ENCODE measurements around the gene ABHD16A. TPM values are rescaled to one million over a fixed set of nuclear protein-coding genes. Genes with fewer than 3 reads are reported as not detected.

ABHD16A gene
- total and polyA plus RNA-seq, 2 of the 13 experiments (the other 11 are each of a cell fraction or from before 2014, with no cell fraction given) = 43.5 to 45.4 TPM

- no peak for TF ChIP-seq IRX3 (CRISPR knock-in tag; IDR thresholded peaks at IDR 0.05; ENCODE audit: borderline replicate concordance, low read depth)
- TF ChIP-seq CREB1 (IDR thresholded peaks at IDR 0.05) = peak; percentile 85
- no peak for TF ChIP-seq CREB1 (CRISPR knock-in tag; IDR thresholded peaks at IDR 0.05)
- no peak for TF ChIP-seq ZNF24 (IDR thresholded peaks at IDR 0.05)
- no peak for TF ChIP-seq BRD4 (CRISPR knock-in tag; IDR thresholded peaks at IDR 0.05)
- TF ChIP-seq ATF7 (IDR thresholded peaks at IDR 0.05) = peak; percentile 67
- no peak for TF ChIP-seq ATF7 (CRISPR knock-in tag; IDR thresholded peaks at IDR 0.05)
- TF ChIP-seq ZNF776 (CRISPR knock-in tag; IDR thresholded peaks at IDR 0.05) = no peak
- no peak for TF ChIP-seq ZNF367 (CRISPR knock-in tag; IDR thresholded peaks at IDR 0.05; ENCODE audit: borderline replicate concordance)
- H3K4me3 ChIP-seq (replicated peaks in 1 of 3; ENCODE audit: insufficient read depth in 1 of 3, low read depth in 2 of 3, low read length in 3 of 3) = no peak overlapping the region
- no peaks in the 10 kb centered on the region for H3K27me3 ChIP-seq (ENCODE audit: control insufficient read depth in 1 of 2, insufficient read depth in 2 of 2, low read length in 2 of 2)
- H4K20me1 ChIP-seq (ENCODE audit: insufficient read depth, low read length) = no peaks in the 10 kb centered on the region
- ChIA-PET CTCF (ENCODE audit: low intra/inter-chr PET ratio, low total read pairs) (no interaction called here), POLR2A (no interaction called here)
- peaks cover 11% of the 10 kb centered on the region for H3K4me1 ChIP-seq (ENCODE audit: insufficient read depth, low read length)
- no peaks in the 10 kb centered on the region for H3K79me2 ChIP-seq (ENCODE audit: insufficient read depth, low read length)
- H2AFZ ChIP-seq (ENCODE audit: low read length) = no peak overlapping the region
- no peak overlapping the region for H3K27ac ChIP-seq (ENCODE audit: extremely low read length, insufficient read depth, low read length)
- ATAC-seq = no peak
- no peak for FAIRE-seq
- no peak for DNase-seq (ENCODE audit: low spot score)
- no peak overlapping the region for H3K9ac ChIP-seq (ENCODE audit: insufficient read depth, low read depth, low read length)
- intact Hi-C loops (cut with micrococcal nuclease; ENCODE audit: unreplicated experiment) = no loop called here
- no peak overlapping the region for H3K4me2 ChIP-seq (ENCODE audit: low read depth, low read length)
- no TSS peak for BruUV-seq (replicated peaks)
- 51% methylated on average over 6 of the region's 6 CpGs for WGBS (ENCODE audit: low lambda C conversion rate)
- in situ Hi-C loops (cut with HindIII; ENCODE audit: extremely low pct_ligation_motif_present, low pct_unique_long_range_greater_than_20kb) = no loop called here
- peaks cover 6 to 9% of the 10 kb centered on the region in 2 experiments; a peak in 4 of 5 replicates for H3K36me3 ChIP-seq (replicated peaks in 1 of 2; ENCODE audit: control insufficient read depth in 1 of 2, insufficient read depth in 2 of 2, low read length in 2 of 2)
- no peaks in the 10 kb centered on the region for H3K9me3 ChIP-seq (ENCODE audit: low read length)
These were observed 26.2 kb downstream of the ABHD16A start for GRCh38 chr6:31676904-31677303.

DNA sequence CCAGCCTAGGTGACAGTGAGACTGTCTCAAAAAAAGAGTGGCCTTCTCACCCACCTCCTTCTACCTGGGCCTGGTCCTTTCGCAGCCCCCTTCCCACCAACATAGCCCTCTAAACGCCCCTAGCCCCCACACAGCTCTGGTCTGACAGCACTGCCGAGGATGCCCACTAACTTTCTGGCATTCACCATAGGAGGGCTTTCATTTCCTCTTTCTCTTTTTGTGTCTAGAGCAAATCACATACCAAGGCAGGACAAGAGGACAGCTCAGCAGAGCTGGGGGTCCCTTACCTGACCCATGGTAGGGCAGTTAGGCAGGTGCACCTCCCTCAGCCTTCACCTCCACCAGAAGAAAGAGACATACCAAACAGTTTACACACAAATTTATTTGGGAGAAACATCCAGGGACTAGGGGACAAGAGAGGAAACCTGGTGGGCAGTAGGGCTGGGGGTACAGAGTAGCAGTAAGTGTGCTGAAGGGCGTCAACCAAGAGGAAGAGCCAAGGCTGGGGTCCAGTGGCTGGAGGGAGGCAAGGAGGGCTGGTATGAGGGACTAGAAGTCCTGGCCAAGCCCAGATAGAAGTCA is 26.7 kb downstream of the ABHD16A start:
- CTCF ChIA-PET (ENCODE audit: low intra/inter-chr PET ratio, low total read pairs) = no interaction called here
- H3K4me1 ChIP-seq (ENCODE audit: insufficient read depth, low read length) = peaks cover 11% of the 10 kb centered on the region
- no TSS peak for BruUV-seq (replicated peaks)
- TF ChIP-seq ZNF629 (CRISPR knock-in tag; conservative IDR thresholded peaks at IDR 0.05) (no peak), RCOR2 (CRISPR knock-in tag; IDR thresholded peaks at IDR 0.05) (no peak)
- no peaks in the 10 kb centered on the region for H3K79me2 ChIP-seq (ENCODE audit: insufficient read depth, low read length)
- intact Hi-C loops (cut with micrococcal nuclease; ENCODE audit: unreplicated experiment) (no loop called here), in situ Hi-C loops (cut with HindIII; ENCODE audit: extremely low pct_ligation_motif_present, low pct_unique_long_range_greater_than_20kb) (no loop called here)
- no peak for ATAC-seq
- no peak overlapping the region for H3K9ac ChIP-seq (ENCODE audit: insufficient read depth, low read depth, low read length)
- H3K27ac ChIP-seq (ENCODE audit: extremely low read length, insufficient read depth, low read length) = no peak overlapping the region
- no peaks in the 10 kb centered on the region for H4K20me1 ChIP-seq (ENCODE audit: insufficient read depth, low read length)
- 84% methylated on average over 4 of the region's 4 CpGs for WGBS (ENCODE audit: low lambda C conversion rate)
- H3K4me2 ChIP-seq (ENCODE audit: low read depth, low read length) = no peak overlapping the region
- no peak for FAIRE-seq
- no peak for DNase-seq (ENCODE audit: low spot score)
- H2AFZ ChIP-seq (ENCODE audit: low read length) = no peak overlapping the region
- H3K27me3 ChIP-seq (ENCODE audit: control insufficient read depth in 1 of 2, insufficient read depth in 2 of 2, low read length in 2 of 2) = no peaks in the 10 kb centered on the region
- POLR2A ChIA-PET = no interaction called here
- H3K9me3 ChIP-seq (ENCODE audit: low read length) = no peaks in the 10 kb centered on the region
- H3K36me3 ChIP-seq (replicated peaks in 1 of 2; ENCODE audit: control insufficient read depth in 1 of 2, insufficient read depth in 2 of 2, low read length in 2 of 2) = peaks cover 10 to 14% of the 10 kb centered on the region in 2 experiments
- H3K4me3 ChIP-seq (replicated peaks in 1 of 3; ENCODE audit: insufficient read depth in 1 of 3, low read depth in 2 of 3, low read length in 3 of 3) = no peak overlapping the region
